ENCODE measurements around the gene PLEKHH3.
"Not testable (repeated sequence)": the region's sequence is repeated elsewhere in the genome, so short reads cannot be mapped to it uniquely, and the experiment has no call there.

Gene PLEKHH3

GRCh38 chr17:42669977-42670788 lies 6.6 kb downstream of the PLEKHH3 start:
- no peak for DNase-seq

DNA sequence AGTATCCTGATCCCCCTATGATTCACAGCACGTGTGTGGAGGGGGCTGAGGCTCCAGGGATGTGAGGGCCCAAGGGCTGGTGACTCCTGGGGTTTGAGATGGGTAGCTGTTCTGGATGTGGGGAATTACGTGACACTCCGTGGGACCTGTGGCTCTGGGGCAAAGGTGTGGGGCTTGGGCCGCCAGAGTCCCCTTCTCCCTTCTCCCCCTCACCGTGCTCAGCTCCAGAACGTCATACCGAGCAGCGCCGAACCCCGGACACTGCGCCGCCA lies 7.2 kb downstream of the PLEKHH3 start:
- no peak for DNase-seq

- peak; percentile 35 for DNase-seq
Measured at GRCh38 chr17:42667088-42667951, 9.5 kb downstream of the PLEKHH3 start.

GRCh38 chr17:42666126-42666525 lies 10.7 kb downstream of the PLEKHH3 start:
- not testable (repeated sequence) for DNase-seq

GRCh38 chr17:42665581-42666001 lies 11.2 kb downstream of the PLEKHH3 start:
- no peak for DNase-seq

- DNase-seq: no peak
Measured at GRCh38 chr17:42660692-42661345, 16.0 kb downstream of the PLEKHH3 start.

- DNase-seq: not testable (repeated sequence)
Measured at GRCh38 chr17:42659932-42660274, 16.9 kb downstream of the PLEKHH3 start.

GRCh38 chr17:42659079-42659931 lies 17.5 kb downstream of the PLEKHH3 start, which contains the start of gene TUBG2:
Gene TUBG2 (plus strand): TSS chr17:42659284. CDS start chr17:42659504, 220 bp downstream.
- peak; percentile 71 for DNase-seq

DNA sequence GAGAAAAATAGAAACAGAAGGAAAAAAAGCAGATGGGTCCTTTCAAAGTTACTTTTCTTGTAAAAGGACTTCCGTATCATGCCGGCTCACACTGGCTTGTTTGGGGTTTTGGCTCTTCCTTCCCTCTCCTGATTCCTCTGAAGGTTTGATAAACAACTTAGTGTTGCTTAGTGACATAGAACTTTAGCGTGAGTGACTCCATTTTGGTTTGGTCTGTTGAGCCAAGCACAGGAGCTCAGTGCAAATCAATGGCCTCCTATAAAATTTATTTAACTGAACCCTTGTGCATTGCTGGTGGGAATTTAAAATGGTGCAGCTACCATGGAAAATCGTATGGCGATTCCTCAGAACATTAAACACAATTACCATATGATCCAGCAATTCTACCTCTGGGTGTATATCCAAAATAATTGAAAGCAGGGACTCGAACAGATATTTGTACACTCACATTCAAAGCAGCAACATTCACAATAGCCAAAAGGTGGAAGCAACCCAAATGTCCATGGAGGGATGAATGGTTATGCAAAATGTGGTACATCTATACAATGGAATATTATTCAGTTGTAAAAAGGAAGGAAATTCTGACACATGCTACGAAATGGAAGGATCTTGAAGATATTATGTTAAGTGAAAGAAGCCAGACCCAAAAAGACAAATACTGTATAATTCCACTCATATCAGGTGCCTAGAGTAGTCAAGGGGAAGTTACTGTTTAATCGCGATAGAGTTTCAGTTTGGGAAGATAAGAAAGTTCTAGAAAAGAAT lies 18.8 kb downstream of the PLEKHH3 start:
- DNase-seq: no peak

- DNase-seq: no peak
Measured at GRCh38 chr17:42655528-42655927, 21.3 kb downstream of the PLEKHH3 start.

GRCh38 chr17:42653179-42654124 lies 23.3 kb downstream of the PLEKHH3 start:
- no peak for DNase-seq

DNA sequence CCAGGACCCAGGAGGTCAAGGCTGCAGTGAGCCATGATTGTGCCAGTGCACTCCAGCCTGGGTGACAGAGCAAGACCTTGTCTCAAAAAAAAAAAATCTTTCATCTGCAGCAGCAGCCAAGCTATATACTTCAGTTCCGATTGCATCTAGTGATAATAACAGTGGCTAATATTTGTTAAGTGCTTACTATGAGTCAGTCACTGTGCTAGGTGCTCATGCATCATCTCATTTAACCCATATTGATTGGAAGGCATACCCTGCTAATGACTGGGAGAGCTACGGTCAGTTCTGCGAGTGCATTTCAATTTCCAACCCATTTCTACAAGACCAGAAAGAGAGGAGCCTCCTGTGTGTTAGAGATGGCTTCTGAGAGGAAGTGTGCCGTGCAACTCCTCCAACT lies 25.4 kb downstream of the PLEKHH3 start:
- no peak for DNase-seq

DNA sequence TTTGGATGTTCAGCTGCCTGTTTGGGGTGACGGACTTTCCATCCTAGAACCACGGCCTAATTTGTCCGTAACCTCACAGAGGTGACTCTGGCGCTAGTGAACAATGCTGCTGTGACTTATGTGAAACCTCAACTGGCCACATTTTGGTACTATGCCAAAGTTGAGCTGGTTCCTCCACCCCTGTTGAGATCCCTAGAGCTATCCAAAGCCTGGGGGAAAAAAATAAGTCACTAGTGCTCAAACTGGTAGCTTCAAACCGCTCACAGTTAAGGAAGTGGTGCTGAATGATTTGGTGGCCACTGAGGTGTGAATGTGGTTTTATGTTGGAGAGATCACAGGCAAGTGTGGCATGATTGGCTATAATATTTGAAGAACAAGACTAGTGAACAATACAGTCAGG lies 29.0 kb downstream of the PLEKHH3 start:
- DNase-seq: no peak

GRCh38 chr17:42642336-42642735 lies 34.5 kb downstream of the PLEKHH3 start:
- no peak for DNase-seq

DNA sequence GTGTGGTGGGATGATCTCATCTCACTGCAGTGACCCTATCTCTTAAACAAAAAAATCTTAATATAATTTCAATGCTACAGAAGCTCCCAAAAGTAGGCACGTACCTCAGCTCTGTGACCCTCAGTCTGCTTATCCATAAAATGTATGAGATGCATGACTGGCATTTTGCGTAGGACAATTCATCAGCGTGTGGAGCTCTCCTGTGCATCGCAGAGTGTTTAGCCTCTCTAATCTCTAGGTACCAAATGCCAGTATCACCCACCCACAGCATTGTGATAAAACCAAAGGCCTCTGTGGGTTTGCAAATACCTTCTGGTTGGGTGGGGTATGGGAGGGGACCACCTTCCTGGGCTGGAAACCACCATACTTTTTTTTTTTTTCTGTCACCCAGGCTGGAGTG lies 36.7 kb downstream of the PLEKHH3 start:
- no peak for DNase-seq

GRCh38 chr17:42639525-42640113 lies 37.2 kb downstream of the PLEKHH3 start:
- no peak for DNase-seq

DNA sequence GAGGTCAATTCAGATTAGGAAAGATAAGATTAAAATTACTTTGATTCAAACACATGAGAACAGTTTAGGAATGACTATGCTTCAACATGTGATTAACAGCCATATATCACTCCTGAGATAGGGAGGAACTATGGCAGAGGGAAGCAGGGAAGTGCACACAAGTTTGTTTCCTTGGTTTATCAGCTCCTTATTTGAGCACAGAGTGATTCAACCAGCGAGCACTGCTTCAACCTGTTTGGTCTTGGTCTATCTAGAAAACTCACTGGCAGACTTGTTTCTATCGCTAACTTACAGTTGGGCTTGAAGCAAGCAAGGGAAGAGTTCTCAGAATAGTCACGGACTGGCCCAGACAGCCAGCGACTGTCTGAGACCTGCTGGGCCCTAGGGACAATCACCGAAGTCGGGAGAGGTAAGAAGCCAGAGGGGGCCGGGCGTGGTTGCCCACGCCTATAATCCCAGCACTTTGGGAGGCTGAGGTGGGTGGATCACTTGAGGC lies 43.8 kb downstream of the PLEKHH3 start:
- no peak for DNase-seq

DNA sequence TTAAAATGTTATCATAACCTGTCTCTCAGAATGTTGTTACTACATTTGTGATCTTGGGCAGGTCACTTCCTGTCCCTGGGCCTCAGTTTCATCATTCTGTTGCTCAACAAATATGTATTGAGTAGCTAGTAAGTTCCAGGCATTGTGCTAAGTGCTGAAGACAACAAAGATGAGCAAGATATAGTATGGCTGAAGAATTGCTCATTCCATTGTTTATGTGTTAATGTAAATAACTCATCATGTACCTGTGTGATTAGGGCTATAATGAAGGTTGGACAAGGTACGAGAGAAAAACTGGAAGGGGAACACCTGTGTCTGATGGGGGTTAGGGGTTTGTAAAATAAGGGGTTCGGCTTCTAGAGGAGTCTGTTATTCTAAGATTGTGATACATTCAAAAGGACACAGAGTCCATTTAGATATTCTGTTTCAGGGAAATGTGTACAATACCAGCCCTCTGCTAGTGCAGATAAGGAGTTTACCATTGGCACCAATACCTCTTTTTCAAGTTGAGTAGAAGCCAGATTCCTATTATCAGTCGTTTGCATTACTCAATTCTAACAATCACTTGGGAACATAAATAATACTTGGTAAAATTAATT lies 47.3 kb downstream of the PLEKHH3 start:
- peak; percentile 59 for DNase-seq

- not testable (repeated sequence) for DNase-seq
Measured at GRCh38 chr17:42627032-42627764, 49.6 kb downstream of the PLEKHH3 start.

Measured in inflammatory macrophage treated with lipopolysaccharide for 4 hours (primary cell).